OCI-LY1 (cell line): ENCODE data around the gene KCNMA1.

Experiments
- EZH2 ChIP-seq: fragments of 200-600 bp; sonication (generic), shearing (Covaris generic); IDR thresholded peaks from 2 replicates; pipeline ENCODE4 v1.8.0; 2017; ENCODE audit warnings: borderline replicate concordance, mixed run types, mild to moderate bottlenecking, antibody characterized with exemption, low read length, moderate library complexity, mixed read lengths
- TF ChIP-seq, protein P1 (sequence below): fragments of 200-600 bp; sonication (generic), shearing (Covaris generic); IDR thresholded peaks from 2 replicates; pipeline ENCODE4 v1.5.1; 2017; ENCODE audit warnings: mild to moderate bottlenecking, antibody characterized with exemption, low read length, moderate library complexity, mixed read lengths

DNA sequence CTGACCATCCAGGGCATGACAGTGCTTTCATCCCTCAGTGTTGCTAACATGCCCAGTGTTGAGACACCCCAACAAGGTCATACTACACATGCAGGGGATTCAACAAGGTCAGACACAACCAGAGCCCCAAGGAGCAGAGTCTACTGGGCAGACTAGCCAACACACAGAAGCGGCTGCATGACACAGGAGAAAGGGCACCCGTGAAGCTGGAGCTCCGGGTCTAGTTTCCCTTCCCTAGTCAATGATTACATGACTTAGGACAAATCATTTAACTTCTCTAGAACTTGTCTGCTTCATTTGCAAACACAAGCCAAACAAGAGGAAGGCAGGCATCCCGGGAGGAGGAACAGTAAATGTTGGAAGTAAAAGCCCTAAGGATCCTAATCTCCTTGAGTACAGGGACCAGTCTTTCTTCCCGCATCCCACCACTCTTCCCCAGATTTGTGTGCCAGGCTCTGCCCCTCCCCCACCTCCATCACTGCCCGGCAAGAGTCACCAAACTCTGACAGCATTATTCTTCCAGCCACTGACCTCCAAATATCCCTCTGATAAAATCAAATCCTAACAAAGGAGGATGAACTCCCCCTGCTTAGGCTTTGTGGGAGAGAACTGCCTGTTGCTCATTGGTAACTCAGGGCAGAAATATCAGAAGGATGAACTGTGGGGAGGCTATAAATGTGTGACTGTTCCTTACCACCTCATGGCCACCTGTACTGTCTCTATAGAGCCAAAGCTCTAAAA lies 104.3 kb downstream of the KCNMA1 start:
- TF ChIP-seq, protein P1, sequence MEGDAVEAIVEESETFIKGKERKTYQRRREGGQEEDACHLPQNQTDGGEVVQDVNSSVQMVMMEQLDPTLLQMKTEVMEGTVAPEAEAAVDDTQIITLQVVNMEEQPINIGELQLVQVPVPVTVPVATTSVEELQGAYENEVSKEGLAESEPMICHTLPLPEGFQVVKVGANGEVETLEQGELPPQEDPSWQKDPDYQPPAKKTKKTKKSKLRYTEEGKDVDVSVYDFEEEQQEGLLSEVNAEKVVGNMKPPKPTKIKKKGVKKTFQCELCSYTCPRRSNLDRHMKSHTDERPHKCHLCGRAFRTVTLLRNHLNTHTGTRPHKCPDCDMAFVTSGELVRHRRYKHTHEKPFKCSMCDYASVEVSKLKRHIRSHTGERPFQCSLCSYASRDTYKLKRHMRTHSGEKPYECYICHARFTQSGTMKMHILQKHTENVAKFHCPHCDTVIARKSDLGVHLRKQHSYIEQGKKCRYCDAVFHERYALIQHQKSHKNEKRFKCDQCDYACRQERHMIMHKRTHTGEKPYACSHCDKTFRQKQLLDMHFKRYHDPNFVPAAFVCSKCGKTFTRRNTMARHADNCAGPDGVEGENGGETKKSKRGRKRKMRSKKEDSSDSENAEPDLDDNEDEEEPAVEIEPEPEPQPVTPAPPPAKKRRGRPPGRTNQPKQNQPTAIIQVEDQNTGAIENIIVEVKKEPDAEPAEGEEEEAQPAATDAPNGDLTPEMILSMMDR, result no peak
- no peak for TF ChIP-seq EZH2
